HEK293T (cell line): ENCODE results near the gene HTR2B.
"Not testable (repeated sequence)": the region's sequence is repeated elsewhere in the genome, so short reads cannot be mapped to it uniquely, and the experiment has no call there.

Experiments used
- CTCF ChIA-PET: fragments of 350-600 bp; formaldehyde crosslinking; extraction: SDS; loops from one replicate; lab custom pipeline; 2021; ENCODE audit warnings: antibody characterized with exemption, inconsistent platforms; lab: Yijun Ruan, JAX
- POLR2A ChIA-PET: fragments of 350-600 bp; formaldehyde crosslinking; extraction: SDS; loops from one replicate; lab custom pipeline; 2020; ENCODE audit warnings: antibody characterized with exemption, inconsistent platforms; lab: Yijun Ruan, JAX
- DNase-seq: peaks from one replicate; pipeline ENCODE4 v3.0.0; 2012; ENCODE audit warnings: mixed read lengths; ENCODE audit errors: extremely low spot score
- ARNT ChIP-seq: fragments of 450-650 bp; IDR thresholded peaks from 2 replicates; pipeline ENCODE4 v1.6.1; 2017; ENCODE audit warnings: mild to moderate bottlenecking
- BHLHE40 ChIP-seq: fragments of 450-650 bp; IDR thresholded peaks from 2 replicates; pipeline ENCODE4 v1.6.1; 2016; ENCODE audit warnings: mild to moderate bottlenecking, moderate library complexity, borderline replicate concordance
- CTBP1 ChIP-seq: fragments of 450-650 bp; IDR thresholded peaks from 2 replicates; pipeline ENCODE4 v1.6.1; 2016; ENCODE audit warnings: borderline replicate concordance
- ELF4 ChIP-seq: fragments of 450-650 bp; IDR thresholded peaks from 2 replicates; pipeline ENCODE4 v1.6.1; 2017; ENCODE audit warnings: antibody characterized with exemption
- FOXA1 ChIP-seq: fragments of 450-650 bp; IDR thresholded peaks from 2 replicates; pipeline ENCODE4 v1.6.1; 2016; ENCODE audit warnings: mild to moderate bottlenecking
- FOXK2 ChIP-seq: fragments of 450-650 bp; IDR thresholded peaks from 2 replicates; pipeline ENCODE4 v1.6.1; 2016; ENCODE audit warnings: mild to moderate bottlenecking
- FOXM1 ChIP-seq: fragments of 450-650 bp; IDR thresholded peaks from 2 replicates; pipeline ENCODE4 v1.6.1; 2017; ENCODE audit warnings: mild to moderate bottlenecking, borderline replicate concordance
- HDGF ChIP-seq: fragments of 450-650 bp; IDR thresholded peaks from 2 replicates; pipeline ENCODE4 v1.6.1; 2017; ENCODE audit warnings: antibody characterized with exemption, borderline replicate concordance
- L3MBTL2 ChIP-seq: fragments of 450-650 bp; conservative IDR thresholded peaks from 2 replicates; pipeline ENCODE4 v1.6.1; 2016; ENCODE audit warnings: mild to moderate bottlenecking
- LEF1 ChIP-seq: fragments of 450-650 bp; IDR thresholded peaks from 2 replicates; pipeline ENCODE4 v1.6.1; 2017; ENCODE audit warnings: mild to moderate bottlenecking, borderline replicate concordance
- NFRKB ChIP-seq: fragments of 450-650 bp; IDR thresholded peaks from 2 replicates; pipeline ENCODE4 v1.6.1; 2016; ENCODE audit warnings: mild to moderate bottlenecking, moderate library complexity
- PKNOX1 ChIP-seq: fragments of 450-650 bp; IDR thresholded peaks from 2 replicates; pipeline ENCODE4 v1.6.1; 2016
- SP1 ChIP-seq: fragments of 450-650 bp; IDR thresholded peaks from 2 replicates; pipeline ENCODE4 v1.6.1; 2017
- SUZ12 ChIP-seq: fragments of 450-650 bp; IDR thresholded peaks from 2 replicates; pipeline ENCODE4 v1.6.1; 2016; ENCODE audit warnings: mild to moderate bottlenecking
- TARDBP ChIP-seq: fragments of 450-650 bp; IDR thresholded peaks from 2 replicates; pipeline ENCODE4 v1.6.1; 2016
- ZNF384 ChIP-seq: fragments of 450-650 bp; IDR thresholded peaks from 2 replicates; pipeline ENCODE4 v1.6.1; 2016

HTR2B gene

GRCh38 chr2:231100990-231101389 lies 23.9 kb downstream of the HTR2B start:
- no peak for DNase-seq
- CTCF ChIA-PET: interaction anchor here (0.7 to 2.3 kb wide), 2 partner anchors 14 to 92 kb away, joined by 3 to 9 read pairs; no protein-coding TSS in a partner anchor
- POLR2A ChIA-PET: no interaction called here
- TF ChIP-seq NFRKB (no peak), PKNOX1 (no peak), FOXA1 (no peak), ZNF384 (no peak), HDGF (no peak), ARNT (no peak), ELF4 (no peak), SUZ12 (no peak), TARDBP (no peak), LEF1 (no peak), FOXK2 (no peak), CTBP1 (no peak), L3MBTL2 (no peak), BHLHE40 (no peak), FOXM1 (no peak), SP1 (no peak)

- DNase-seq, POLR2A ChIA-PET, CTCF ChIA-PET: not testable (repeated sequence)
These were observed 24.5 kb downstream of the HTR2B start for GRCh38 chr2:231100321-231100720.

- CTCF ChIA-PET: interaction anchor here (0.6 to 0.8 kb wide), 2 partner anchors 98 to 101 kb away, joined by 3 read pairs; partner anchors contain the start of gene ARMC9
- no peak for DNase-seq
- POLR2A ChIA-PET: no interaction called here
- TF ChIP-seq ARNT (no peak), FOXA1 (no peak)
These were observed 24.9 kb downstream of the HTR2B start for GRCh38 chr2:231099918-231100317.

GRCh38 chr2:231094736-231095346 lies 30.0 kb downstream of the HTR2B start:
- no peak for DNase-seq
- POLR2A ChIA-PET: no interaction called here
- TF ChIP-seq PKNOX1: no peak
- TF ChIP-seq SP1: no peak
- TF ChIP-seq L3MBTL2: no peak
- no peak for TF ChIP-seq FOXK2
- no peak for TF ChIP-seq ELF4
- TF ChIP-seq CTBP1: 0 out of 2 replicates have a peak, but pooled peaks have one; percentile 18
- CTCF ChIA-PET: interaction anchor here (1.0 kb wide), 1 partner anchor 108 kb away, joined by 3 read pairs; no protein-coding TSS in a partner anchor

- POLR2A ChIA-PET: no interaction called here
- CTCF ChIA-PET: interaction anchor here (0.9 kb wide), 1 partner anchor 99 kb away, joined by 4 read pairs; no protein-coding TSS in a partner anchor
- no peak for TF ChIP-seq FOXM1
- no peak for TF ChIP-seq ZNF384
- no peak for TF ChIP-seq SP1
- TF ChIP-seq SUZ12: no peak
- TF ChIP-seq FOXA1: no peak
- TF ChIP-seq TARDBP: no peak
- no peak for TF ChIP-seq ARNT
- DNase-seq: no peak
These were observed 30.9 kb downstream of the HTR2B start for GRCh38 chr2:231093933-231094332.

- ChIA-PET CTCF (no interaction called here), POLR2A (no interaction called here)
- no peak for TF ChIP-seq TARDBP
- TF ChIP-seq CTBP1: no peak
- TF ChIP-seq L3MBTL2: no peak
- TF ChIP-seq BHLHE40: no peak
- no peak for TF ChIP-seq FOXK2
- no peak for TF ChIP-seq HDGF
- no peak for TF ChIP-seq PKNOX1
- TF ChIP-seq FOXA1: no peak
- no peak for TF ChIP-seq LEF1
- TF ChIP-seq ELF4: no peak
- no peak for TF ChIP-seq ZNF384
- no peak for TF ChIP-seq ARNT
- no peak for TF ChIP-seq SUZ12
- TF ChIP-seq SP1: no peak
- TF ChIP-seq NFRKB: no peak
- no peak for TF ChIP-seq FOXM1
- no peak for DNase-seq
These were observed 36.1 kb downstream of the HTR2B start for GRCh38 chr2:231088754-231089153.

GRCh38 chr2:231084565-231084964 lies 40.3 kb downstream of the HTR2B start:
- CTCF ChIA-PET: no interaction called here
- POLR2A ChIA-PET: no interaction called here
- TF ChIP-seq ARNT (no peak), HDGF (no peak), ZNF384 (no peak), CTBP1 (no peak), SP1 (no peak), FOXA1 (no peak), NFRKB (no peak), ELF4 (no peak), PKNOX1 (no peak), BHLHE40 (no peak), L3MBTL2 (no peak), SUZ12 (no peak), LEF1 (no peak), TARDBP (no peak), FOXM1 (no peak), FOXK2 (no peak)
- DNase-seq: no peak
